ENCODE results near the gene MAP2K5.

DNA sequence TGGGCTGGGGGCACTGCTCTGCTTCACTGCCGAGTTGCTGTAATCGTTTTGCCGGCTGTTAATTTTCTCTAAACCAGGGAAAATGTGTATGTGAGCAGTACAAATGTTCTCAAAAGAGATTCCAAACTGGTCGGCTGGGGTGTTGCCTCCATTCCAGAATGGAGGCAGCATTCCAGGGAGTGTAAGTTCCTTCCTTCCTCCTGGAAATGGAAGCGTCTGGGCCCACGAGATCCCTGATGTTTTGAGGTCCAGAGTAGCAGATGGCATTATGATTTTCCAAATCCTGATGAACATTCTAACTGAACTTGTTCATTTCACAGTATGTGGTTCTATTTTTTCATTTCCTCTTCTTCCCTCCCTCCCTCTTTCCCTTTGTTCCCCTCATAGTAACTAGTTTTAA, 218.4 kb downstream of the MAP2K5 start:
- TF ChIP-seq GATA2 (IDR thresholded peaks at IDR 0.05; ENCODE audit: low read depth, low read length): no peak
- TF ChIP-seq GATA3 (IDR thresholded peaks at IDR 0.05; ENCODE audit: low read depth, low read length): no peak

All from SH-SY5Y (cell line).